NT2/D1 (cell line): Measurements from ENCODE around the gene CAMK2B.

Experiments
- SUZ12 ChIP-seq: IDR thresholded peaks from 2 replicates; pipeline ENCODE4 v1.6.1; 2011; ENCODE audit not compliant: insufficient read length, insufficient read depth; ENCODE audit errors: extremely low read depth
- YY1 ChIP-seq: IDR thresholded peaks from 2 replicates; pipeline ENCODE4 v1.6.1; 2011; ENCODE audit not compliant: insufficient read length, insufficient read depth
- ZNF274 ChIP-seq: IDR thresholded peaks from 2 replicates; pipeline ENCODE4 v1.6.1; 2011; ENCODE audit warnings: mild to moderate bottlenecking, low read depth, low read length

DNA sequence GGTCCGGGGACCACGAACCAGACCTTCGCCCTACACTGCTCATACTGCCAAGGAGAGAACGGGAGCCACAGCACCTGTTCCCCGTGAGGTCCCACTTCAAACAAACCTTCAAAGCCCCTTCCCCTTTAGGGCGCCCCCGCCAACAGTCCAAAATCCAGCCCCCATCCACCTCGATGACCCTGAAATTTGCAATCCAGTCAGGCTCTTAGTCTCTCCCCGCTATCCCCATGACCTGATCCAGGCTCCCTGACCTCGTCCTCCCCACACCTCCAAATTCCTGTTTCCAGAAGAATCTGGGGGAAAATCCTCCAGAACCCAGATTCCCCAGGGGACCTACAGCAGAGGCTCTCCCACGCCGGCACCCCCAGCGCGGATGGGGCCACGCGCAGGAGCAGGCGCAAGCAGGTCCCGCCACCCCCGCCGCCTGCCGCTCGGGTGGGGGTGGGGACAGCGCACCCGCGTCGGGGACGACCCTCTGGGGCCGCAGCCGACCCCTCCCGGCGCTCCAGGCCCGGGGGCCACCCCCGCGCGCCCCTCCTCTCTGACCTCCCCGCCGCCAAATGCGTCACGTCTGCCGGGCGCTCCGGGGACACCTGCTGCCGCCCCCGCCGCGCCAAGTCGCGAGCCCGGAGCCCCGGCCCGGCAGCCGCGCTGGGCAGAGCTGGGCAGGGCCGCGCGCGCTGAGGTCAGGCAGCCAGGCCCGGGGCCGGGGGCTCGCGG lies 753 bp downstream of the CAMK2B start:
- TF ChIP-seq ZNF274 (no peak), SUZ12 (peak; percentile 41), YY1 (no peak)
